ENCODE measurements around the gene RNF225.

DNA sequence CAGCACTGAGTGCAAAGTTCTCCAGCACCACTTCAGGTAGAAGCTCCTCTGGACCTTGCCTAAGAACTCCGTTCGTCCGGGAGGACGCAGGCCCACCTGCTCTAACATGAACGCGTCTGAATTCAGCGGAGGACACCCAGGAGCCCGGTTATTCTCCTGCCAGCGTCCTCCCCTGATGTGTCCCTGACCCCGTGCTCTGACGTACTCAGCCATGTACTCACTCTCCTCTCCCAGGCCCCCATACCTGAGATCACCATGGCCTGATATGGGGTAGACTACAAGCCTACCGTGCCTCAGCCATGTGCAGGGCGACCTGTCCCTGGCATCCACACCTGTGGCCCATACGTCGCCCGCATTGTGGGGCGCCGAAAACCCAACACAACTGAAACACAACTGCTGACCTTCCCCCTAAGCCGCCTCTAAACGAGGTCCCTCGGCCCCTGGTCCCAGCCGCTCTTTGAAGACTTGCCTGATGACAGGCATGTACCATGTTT, 12.2 kb downstream of the RNF225 start:
- TF ChIP-seq, protein P1, sequence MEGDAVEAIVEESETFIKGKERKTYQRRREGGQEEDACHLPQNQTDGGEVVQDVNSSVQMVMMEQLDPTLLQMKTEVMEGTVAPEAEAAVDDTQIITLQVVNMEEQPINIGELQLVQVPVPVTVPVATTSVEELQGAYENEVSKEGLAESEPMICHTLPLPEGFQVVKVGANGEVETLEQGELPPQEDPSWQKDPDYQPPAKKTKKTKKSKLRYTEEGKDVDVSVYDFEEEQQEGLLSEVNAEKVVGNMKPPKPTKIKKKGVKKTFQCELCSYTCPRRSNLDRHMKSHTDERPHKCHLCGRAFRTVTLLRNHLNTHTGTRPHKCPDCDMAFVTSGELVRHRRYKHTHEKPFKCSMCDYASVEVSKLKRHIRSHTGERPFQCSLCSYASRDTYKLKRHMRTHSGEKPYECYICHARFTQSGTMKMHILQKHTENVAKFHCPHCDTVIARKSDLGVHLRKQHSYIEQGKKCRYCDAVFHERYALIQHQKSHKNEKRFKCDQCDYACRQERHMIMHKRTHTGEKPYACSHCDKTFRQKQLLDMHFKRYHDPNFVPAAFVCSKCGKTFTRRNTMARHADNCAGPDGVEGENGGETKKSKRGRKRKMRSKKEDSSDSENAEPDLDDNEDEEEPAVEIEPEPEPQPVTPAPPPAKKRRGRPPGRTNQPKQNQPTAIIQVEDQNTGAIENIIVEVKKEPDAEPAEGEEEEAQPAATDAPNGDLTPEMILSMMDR (IDR thresholded peaks at IDR 0.05; ENCODE audit: extremely low read depth in 1 of 2, insufficient read depth in 1 of 2, low read depth in 1 of 2, low read length in 2 of 2) = no peak
- TF ChIP-seq POLR2A (IDR thresholded peaks at IDR 0.05; ENCODE audit: low read depth, low read length) = no peak
- no peak for TF ChIP-seq POLR2AphosphoS5 (IDR thresholded peaks at IDR 0.05; ENCODE audit: insufficient read depth, low read depth, low read length)
- TF ChIP-seq GATA2 (IDR thresholded peaks at IDR 0.05; ENCODE audit: insufficient read depth, insufficient read length, low read depth, low read length) = no peak
- no peak for TF ChIP-seq JUN (IDR thresholded peaks at IDR 0.05; ENCODE audit: borderline replicate concordance, insufficient read depth, insufficient read length, low read depth)
- TF ChIP-seq EZH2 (IDR thresholded peaks at IDR 0.05; ENCODE audit: borderline replicate concordance, low read depth, low read length, severe bottlenecking) = no peak
- no peak for TF ChIP-seq FOS (IDR thresholded peaks at IDR 0.05; ENCODE audit: borderline replicate concordance, insufficient read depth, low read length)
- no peak for TF ChIP-seq MYC (IDR thresholded peaks at IDR 0.05; ENCODE audit: low read depth, low read length)

Measured in endothelial cell of umbilical vein (primary cell).